ENCODE results near the gene PKIB.

GRCh38 chr6:122733259-122733658 is 123.1 kb downstream of the PKIB start:
- TF ChIP-seq CTCF (IDR thresholded peaks at IDR 0.05) (no peak), CEBPB (IDR thresholded peaks at IDR 0.05) (no peak), USF2 (IDR thresholded peaks at IDR 0.05) (no peak), RNF2 (IDR thresholded peaks at IDR 0.05; ENCODE audit: borderline replicate concordance, low read depth) (no peak)

All from A549 (cell line).